GM23248 (cell line): ENCODE results near the gene KCNJ12. TPM values are rescaled to one million over a fixed set of nuclear protein-coding genes. Genes with fewer than 3 reads are reported as not detected.
"Not testable (repeated sequence)": the region's sequence is repeated elsewhere in the genome, so short reads cannot be mapped to it uniquely, and the experiment has no call there.

Experiments
- DNase-seq: peaks from one replicate; pipeline ENCODE4 v3.0.0-alpha.2; 2015
- H2AFZ ChIP-seq: fragments of 200-600 bp; sonication (generic); 2 replicates; pipeline ENCODE4 v1.6.1; 2016; ENCODE audit warnings: antibody characterized with exemption
- H3F3A ChIP-seq: fragments of 200-600 bp; sonication (generic); 2 replicates; pipeline ENCODE4 v1.6.1; 2016; ENCODE audit warnings: mild to moderate bottlenecking, antibody characterized with exemption, mixed run types; ENCODE audit not compliant: insufficient read depth
- H3K27ac ChIP-seq: fragments of 200-600 bp; sonication (generic); 2 replicates; pipeline ENCODE4 v1.5.1; 2016; ENCODE audit warnings: mild to moderate bottlenecking
- H3K27me3 ChIP-seq: fragments of 200-600 bp; sonication (generic); replicated peaks from 2 replicates; pipeline ENCODE4 v1.6.1; 2016; ENCODE audit warnings: mild to moderate bottlenecking; ENCODE audit not compliant: insufficient read depth
- H3K36me3 ChIP-seq: fragments of 200-600 bp; sonication (generic); 2 replicates; pipeline ENCODE4 v1.6.1; 2016; ENCODE audit warnings: low read depth, mild to moderate bottlenecking
- H3K4me1 ChIP-seq: fragments of 200-600 bp; sonication (generic); 2 replicates; pipeline ENCODE4 v1.6.1; 2016; ENCODE audit warnings: mild to moderate bottlenecking; ENCODE audit not compliant: insufficient read depth
- H3K4me2 ChIP-seq: fragments of 200-600 bp; sonication (generic); one replicate; pipeline ENCODE4 v1.6.1; 2016; ENCODE audit warnings: mild to moderate bottlenecking; ENCODE audit not compliant: unreplicated experiment
- H3K4me3 ChIP-seq: fragments of 200-600 bp; sonication (generic); 2 replicates; pipeline ENCODE4 v1.5.1; 2016; ENCODE audit warnings: mild to moderate bottlenecking
- H3K79me2 ChIP-seq: fragments of 200-600 bp; sonication (generic); 2 replicates; pipeline ENCODE4 v1.6.1; 2016; ENCODE audit warnings: mild to moderate bottlenecking; ENCODE audit not compliant: insufficient read depth
- H3K9ac ChIP-seq: fragments of 200-600 bp; sonication (generic); 2 replicates; pipeline ENCODE4 v1.6.1; 2016; ENCODE audit warnings: mild to moderate bottlenecking
- H3K9me2 ChIP-seq: fragments of 200-600 bp; sonication (generic); 2 replicates; pipeline ENCODE4 v1.6.1; 2016; ENCODE audit warnings: mixed run types, mild to moderate bottlenecking, moderate library complexity; ENCODE audit not compliant: insufficient read depth
- H3K9me3 ChIP-seq: fragments of 200-600 bp; sonication (generic); one replicate; pipeline ENCODE4 v1.6.1; 2017; ENCODE audit warnings: low read depth
- H4K20me1 ChIP-seq: fragments of 200-600 bp; sonication (generic); 2 replicates; pipeline ENCODE4 v1.6.0; 2016; ENCODE audit not compliant: insufficient read depth
- EZH2 ChIP-seq: fragments of 200-600 bp; sonication (generic); IDR thresholded peaks from 2 replicates; pipeline ENCODE4 v1.6.1; 2018; ENCODE audit warnings: antibody characterized with exemption, mild to moderate bottlenecking; ENCODE audit not compliant: insufficient read depth, poor library complexity, severe bottlenecking
- EZH2phosphoT487 ChIP-seq: fragments of 200-600 bp; sonication (generic); IDR thresholded peaks from 2 replicates; pipeline ENCODE4 v1.6.1; 2018; ENCODE audit warnings: antibody characterized with exemption, moderate library complexity, mild to moderate bottlenecking, low read depth; ENCODE audit not compliant: insufficient read depth
- WGBS, 2 experiments: methylation state at CpG; one replicate each; pipeline ENCODE4 v1.1.6; 2015 to 2017; ENCODE audit warnings: low lambda C conversion rate in 2 of 2, low coverage in 1 of 2; ENCODE audit errors: missing lambda C conversion rate in 2 of 2; 5-methylcytosine and 5-hydroxymethylcytosine counted together
- in situ Hi-C: fragments of 300-500 bp; cut with MboI; formaldehyde crosslinking; loops from 2 replicates; pipeline ENCODE4 v1.15.0; 2020
- polyA plus RNA-seq: library from polyadenylated mRNA; unstranded; fragments of >200 nt; fragmentation: Nextera tagmentation; extraction: Ambion mirVana; gene quantifications from 2 replicates; pipeline ENCODE4 v1.2.1, GENCODE V29; 2016
- total RNA-seq: library from RNA; depleted of rRNA; stranded (reverse); fragments of >200 nt; shearing (Covaris generic); gene quantifications from 2 replicates; pipeline ENCODE4 v1.2.3, GENCODE V29; 2014

The KCNJ12 gene
- total and polyA plus RNA-seq, 2 experiments from 2014 or later: 0.29 to 0.54 TPM

- WGBS, 2 experiments: 95 to 97% methylated on average over 13 of the region's 13 CpGs
- no peaks in the 10 kb centered on the region for H3K27me3 ChIP-seq
- H3K4me1 ChIP-seq: peaks cover 19% of the 10 kb centered on the region
- no peak for DNase-seq
- H3K9me2 ChIP-seq: no peaks in the 10 kb centered on the region
- H3F3A ChIP-seq: peaks cover 11% of the 10 kb centered on the region; the same call in 1 of the 2 replicates
- in situ Hi-C loops: no loop called here
- H3K79me2 ChIP-seq: no peaks in the 10 kb centered on the region
- no peak for TF ChIP-seq EZH2
- no peak for TF ChIP-seq EZH2phosphoT487
- no peak overlapping the region for H3K27ac ChIP-seq
- no peak overlapping the region for H3K9ac ChIP-seq
- H3K9me3 ChIP-seq: no peaks in the 10 kb centered on the region
- H2AFZ ChIP-seq: no peak overlapping the region
- no peak overlapping the region for H3K4me2 ChIP-seq
- no peaks in the 10 kb centered on the region for H3K36me3 ChIP-seq
- no peaks in the 10 kb centered on the region for H4K20me1 ChIP-seq
- no peak overlapping the region for H3K4me3 ChIP-seq
Measured at GRCh38 chr17:21399474-21400186, 23.5 kb downstream of the KCNJ12 start.

DNA sequence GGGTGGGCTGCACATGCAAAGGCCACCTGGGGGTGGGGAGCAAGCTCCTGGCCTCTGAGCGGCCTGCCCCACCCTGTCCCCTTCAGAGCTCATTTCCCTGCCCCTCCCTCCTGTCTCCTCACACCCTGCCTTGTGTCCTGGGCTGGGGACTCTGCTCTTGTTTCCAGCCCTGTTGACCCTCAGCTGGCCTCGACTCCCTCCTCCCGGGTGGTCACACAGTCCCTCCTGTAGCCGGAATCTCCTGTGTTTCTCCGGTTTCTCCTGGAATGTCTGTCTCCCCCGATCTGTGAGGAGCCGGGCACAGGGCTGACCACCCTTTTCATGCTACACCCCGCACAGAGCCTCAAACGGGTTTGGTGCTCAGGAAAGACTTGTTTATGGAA is 24.0 kb downstream of the KCNJ12 start:
- in situ Hi-C loops, H3K9ac ChIP-seq: not testable (repeated sequence)

GRCh38 chr17:21400816-21401593 is 24.8 kb downstream of the KCNJ12 start:
- Histone ChIP-seq H3K36me3 (no peaks in the 10 kb centered on the region), H4K20me1 (no peaks in the 10 kb centered on the region), H3K4me3 (no peak overlapping the region), H2AFZ (no peak overlapping the region), H3K9me3 (no peaks in the 10 kb centered on the region), H3K4me2 (no peak overlapping the region), H3K79me2 (no peaks in the 10 kb centered on the region), H3K4me1 (peaks cover 19% of the 10 kb centered on the region), H3F3A (peaks cover 11% of the 10 kb centered on the region; the same call in 1 of the 2 replicates), H3K27ac (no peak overlapping the region), H3K9me2 (no peaks in the 10 kb centered on the region), H3K9ac (no peak overlapping the region), H3K27me3 (no peaks in the 10 kb centered on the region)
- in situ Hi-C loops: no loop called here
- 71 to 74% methylated on average over 15 of the region's 15 CpGs for WGBS, 2 experiments
- no peak for DNase-seq
- TF ChIP-seq EZH2phosphoT487 (no peak), EZH2 (no peak)

More for the DNA sequence above, 24.0 kb downstream of the KCNJ12 start:
- peaks cover 19% of the 10 kb centered on the region for H3K4me1 ChIP-seq
- H3K27ac ChIP-seq, H3K4me2 ChIP-seq, H3K9me2 ChIP-seq, H4K20me1 ChIP-seq, H3K9me3 ChIP-seq, H3K4me3 ChIP-seq, H2AFZ ChIP-seq, H3K36me3 ChIP-seq, H3K79me2 ChIP-seq, DNase-seq, H3K27me3 ChIP-seq: not testable (repeated sequence)
- WGBS, 2 experiments: 57 to 74% methylated on average over 4 to 6 of the region's 9 CpGs
- H3F3A ChIP-seq: peaks cover 11% of the 10 kb centered on the region; the same call in 1 of the 2 replicates

DNA sequence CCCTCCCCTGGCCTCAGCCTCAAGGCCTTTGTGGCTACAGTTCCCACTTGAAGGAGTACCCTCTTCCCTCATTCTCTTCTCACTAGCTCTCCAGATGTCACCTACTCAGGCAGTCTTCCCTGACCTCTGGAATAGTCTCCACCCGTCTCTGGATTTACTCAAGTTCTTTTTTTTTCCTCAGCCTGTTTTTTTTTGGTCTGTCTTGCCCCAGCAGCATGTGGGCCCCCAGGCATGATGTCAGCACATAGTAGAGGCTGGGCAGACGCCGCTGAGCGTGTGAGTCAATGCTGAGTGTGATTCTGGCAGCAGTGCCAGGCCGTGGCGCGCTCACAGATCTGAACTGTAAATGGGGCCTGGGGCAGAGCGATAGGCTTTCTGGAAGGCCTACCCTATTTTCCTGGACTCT is 26.0 kb downstream of the KCNJ12 start:
- H3K4me3 ChIP-seq, H3K79me2 ChIP-seq, in situ Hi-C loops, H3K36me3 ChIP-seq, H3K9me2 ChIP-seq, H3K9me3 ChIP-seq, H3K27me3 ChIP-seq, H4K20me1 ChIP-seq, H3K4me2 ChIP-seq: not testable (repeated sequence)
- peak overlapping the region; percentile 78 for H3K9ac ChIP-seq
- peak overlapping the region; percentile 88 for H3K27ac ChIP-seq
- H2AFZ ChIP-seq: peak overlapping the region; percentile 40; the same call in 1 of the 2 replicates
- H3F3A ChIP-seq: peaks cover 11% of the 10 kb centered on the region; the same call in 1 of the 2 replicates
- peaks cover 14% of the 10 kb centered on the region for H3K4me1 ChIP-seq
- DNase-seq: peak; percentile 93
- 13 to 20% methylated on average over 8 of the region's 8 CpGs for WGBS, 2 experiments

- 64% methylated on average over 3 of the region's 3 CpGs for WGBS, 2 experiments
- H3K4me1 ChIP-seq, H3K27me3 ChIP-seq, H3F3A ChIP-seq, H3K36me3 ChIP-seq, in situ Hi-C loops, H3K9me3 ChIP-seq, H2AFZ ChIP-seq, H3K9me2 ChIP-seq, H3K79me2 ChIP-seq, H4K20me1 ChIP-seq, H3K4me2 ChIP-seq, H3K4me3 ChIP-seq, DNase-seq: not testable (repeated sequence)
- Histone ChIP-seq H3K27ac (peak overlapping the region; percentile 88), H3K9ac (peak overlapping the region; percentile 78)
Measured at GRCh38 chr17:21402926-21403325, 26.8 kb downstream of the KCNJ12 start.

- 58 to 67% methylated on average over 7 to 8 of the region's 8 CpGs for WGBS, 2 experiments
- H3K27ac ChIP-seq, in situ Hi-C loops, H3K36me3 ChIP-seq, DNase-seq, H2AFZ ChIP-seq, H3K79me2 ChIP-seq, H3K27me3 ChIP-seq, H3K9ac ChIP-seq, H3K4me1 ChIP-seq, H4K20me1 ChIP-seq, H3K9me2 ChIP-seq, H3K4me2 ChIP-seq, H3K9me3 ChIP-seq, H3K4me3 ChIP-seq, H3F3A ChIP-seq: not testable (repeated sequence)
Measured at GRCh38 chr17:21404106-21404505, 27.9 kb downstream of the KCNJ12 start.

- H3F3A ChIP-seq, H3K4me3 ChIP-seq, H3K4me2 ChIP-seq, in situ Hi-C loops, H3K9me2 ChIP-seq, H3K27ac ChIP-seq, H3K79me2 ChIP-seq, H3K9ac ChIP-seq, H2AFZ ChIP-seq, H3K9me3 ChIP-seq, H3K36me3 ChIP-seq, H3K27me3 ChIP-seq, DNase-seq, H3K4me1 ChIP-seq, H4K20me1 ChIP-seq: not testable (repeated sequence)
- WGBS, 2 experiments: 66 to 91% methylated on average over 6 of the region's 6 CpGs
Measured at GRCh38 chr17:21404539-21404938, 28.4 kb downstream of the KCNJ12 start.
